HepG2 (cell line): ENCODE data around the gene CCNF. TPM values are rescaled to one million over a fixed set of nuclear protein-coding genes. Genes with fewer than 3 reads are reported as not detected.
A peak's percentile ranks its signal among the peaks of the same experiment; 100 is the strongest.

Experiments
- ETV5 ChIP-seq: IDR thresholded peaks from 2 replicates; pipeline ENCODE4 v1.6.1; 2018; ENCODE audit warnings: missing biosample characterization, missing genetic modification reagents, inconsistent platforms, borderline replicate concordance
- MED8 ChIP-seq: sonication (generic); formaldehyde crosslinking; IDR thresholded peaks from 2 replicates; pipeline ENCODE4 v1.8.1; 2023; ENCODE audit warnings: mild to moderate bottlenecking, missing genetic modification reagents; ENCODE audit not compliant: insufficient replicate concordance
- RCOR2 ChIP-seq: IDR thresholded peaks from 2 replicates; pipeline ENCODE4 v1.6.1; 2016; ENCODE audit warnings: missing biosample characterization, missing genetic modification reagents
- SPEN ChIP-seq: sonication (generic); formaldehyde crosslinking; IDR thresholded peaks from 2 replicates; pipeline ENCODE4 v1.5.1; 2020; ENCODE audit warnings: low read depth, mild to moderate bottlenecking, missing genetic modification reagents
- SSRP1 ChIP-seq: IDR thresholded peaks from 2 replicates; pipeline ENCODE4 v1.6.1; 2016; ENCODE audit warnings: control low read depth
- TCF7 ChIP-seq: sonication (generic); IDR thresholded peaks from 2 replicates; pipeline ENCODE4 v1.6.1; 2016; ENCODE audit warnings: antibody characterized with exemption, low read depth
- TRAFD1 ChIP-seq: sonication (generic); formaldehyde crosslinking; IDR thresholded peaks from 2 replicates; pipeline ENCODE4 v1.5.1; 2020; ENCODE audit warnings: missing genetic modification reagents, mild to moderate bottlenecking, borderline replicate concordance
- ZNF350 ChIP-seq: sonication (generic); formaldehyde crosslinking; IDR thresholded peaks from 2 replicates; pipeline ENCODE4 v1.4.0; 2020; ENCODE audit warnings: mild to moderate bottlenecking, low read depth, missing genetic modification reagents, borderline replicate concordance
- ZNF362 ChIP-seq: sonication (generic); formaldehyde crosslinking; IDR thresholded peaks from 2 replicates; pipeline ENCODE4 v1.4.0; 2020; ENCODE audit warnings: missing genetic modification reagents, mild to moderate bottlenecking, borderline replicate concordance
- ZNF629 ChIP-seq: sonication (generic); formaldehyde crosslinking; conservative IDR thresholded peaks from 2 replicates; pipeline ENCODE4 v1.5.0; 2020; ENCODE audit warnings: missing genetic modification reagents
- ZNF879 ChIP-seq: sonication (generic); formaldehyde crosslinking; IDR thresholded peaks from 2 replicates; pipeline ENCODE4 v1.8.1; 2023; ENCODE audit warnings: missing genetic modification reagents
- ZSCAN20 ChIP-seq: sonication (generic); formaldehyde crosslinking; IDR thresholded peaks from 2 replicates; pipeline ENCODE4 v1.4.0; 2020; ENCODE audit warnings: missing genetic modification reagents, mild to moderate bottlenecking, borderline replicate concordance
- polyA plus RNA-seq, 8 experiments: library from polyadenylated mRNA; depleted of rRNA in 3 of 8; stranded (reverse) in 7 of 8; unstranded in 1 of 8; fragments of >200 nt; fragmentation: Illumina TruSeq in 4 of 8; extraction: Trizol in 4 of 8; gene quantifications; 2 replicates each; pipeline versions ENCODE4 v1.2.1 to v1.2.3, GENCODE V29; 2011 to 2016; ENCODE audit warnings: low read depth in 4 of 8, missing spikeins in 1 of 8, mixed read lengths in 1 of 8; ENCODE audit not compliant: insufficient read depth in 1 of 8
- total RNA-seq, 5 experiments: library from RNA; depleted of rRNA; stranded (reverse); fragments of >200 nt; fragmentation: Illumina TruSeq; extraction: Trizol; gene quantifications; 2 replicates each; pipeline ENCODE4 v1.2.3, GENCODE V29; 2016; ENCODE audit warnings: low read depth in 1 of 5
- TF ChIP-seq, protein P1 (sequence below): sonication (generic); formaldehyde crosslinking; IDR thresholded peaks from 2 replicates; pipeline ENCODE4 v1.5.0; 2020; ENCODE audit warnings: mild to moderate bottlenecking, missing genetic modification reagents, borderline replicate concordance
- TF ChIP-seq, protein P2 (sequence below): sonication (generic); formaldehyde crosslinking; IDR thresholded peaks from 2 replicates; pipeline ENCODE4 v1.9.0; 2022; ENCODE audit warnings: missing genetic modification reagents, mild to moderate bottlenecking, borderline replicate concordance
- TF ChIP-seq, protein P3 (sequence below): sonication (generic); formaldehyde crosslinking; IDR thresholded peaks from 2 replicates; pipeline ENCODE4 v1.9.0; 2021; ENCODE audit warnings: mild to moderate bottlenecking, missing genetic modification reagents

Gene CCNF
- total and polyA plus RNA-seq, 2 of the 13 experiments (the other 11 are each of a cell fraction or from before 2014, with no cell fraction given): 6.4 to 22.8 TPM

- TF ChIP-seq, protein P1, sequence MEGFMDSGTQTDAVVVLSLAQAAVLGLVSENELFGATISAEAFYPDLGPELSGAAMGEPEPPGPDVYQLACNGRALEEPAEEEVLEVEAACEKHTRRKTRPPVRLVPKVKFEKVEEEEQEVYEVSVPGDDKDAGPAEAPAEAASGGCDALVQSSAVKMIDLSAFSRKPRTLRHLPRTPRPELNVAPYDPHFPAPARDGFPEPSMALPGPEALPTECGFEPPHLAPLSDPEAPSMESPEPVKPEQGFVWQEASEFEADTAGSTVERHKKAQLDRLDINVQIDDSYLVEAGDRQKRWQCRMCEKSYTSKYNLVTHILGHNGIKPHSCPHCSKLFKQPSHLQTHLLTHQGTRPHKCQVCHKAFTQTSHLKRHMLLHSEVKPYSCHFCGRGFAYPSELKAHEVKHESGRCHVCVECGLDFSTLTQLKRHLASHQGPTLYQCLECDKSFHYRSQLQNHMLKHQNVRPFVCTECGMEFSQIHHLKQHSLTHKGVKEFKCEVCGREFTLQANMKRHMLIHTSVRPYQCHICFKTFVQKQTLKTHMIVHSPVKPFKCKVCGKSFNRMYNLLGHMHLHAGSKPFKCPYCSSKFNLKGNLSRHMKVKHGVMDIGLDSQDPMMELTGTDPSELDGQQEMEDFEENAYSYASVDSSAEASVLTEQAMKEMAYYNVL (CRISPR knock-in tag): peak; percentile 89; the same call in 1 of the 2 replicates
- TF ChIP-seq ZNF362 (no peak; the same call in 1 of the 2 replicates), SPEN (CRISPR knock-in tag) (peak; percentile 76; the same call in 1 of the 2 replicates), ZNF350 (CRISPR knock-in tag) (peak; percentile 79), MED8 (CRISPR knock-in tag) (peak; percentile 32), SSRP1 (CRISPR knock-in tag) (no peak), ZNF629 (no peak), ZSCAN20 (CRISPR knock-in tag) (0 out of 2 replicates have a peak, but pooled peaks have one; percentile 42), RCOR2 (CRISPR knock-in tag) (no peak), ETV5 (CRISPR knock-in tag) (peak; percentile 91), TCF7 (peak; percentile 30; the same call in 1 of the 2 replicates), TRAFD1 (no peak), ZNF879 (CRISPR knock-in tag) (0 out of 2 replicates have a peak, but pooled peaks have one; percentile 48)
- TF ChIP-seq, protein P2, sequence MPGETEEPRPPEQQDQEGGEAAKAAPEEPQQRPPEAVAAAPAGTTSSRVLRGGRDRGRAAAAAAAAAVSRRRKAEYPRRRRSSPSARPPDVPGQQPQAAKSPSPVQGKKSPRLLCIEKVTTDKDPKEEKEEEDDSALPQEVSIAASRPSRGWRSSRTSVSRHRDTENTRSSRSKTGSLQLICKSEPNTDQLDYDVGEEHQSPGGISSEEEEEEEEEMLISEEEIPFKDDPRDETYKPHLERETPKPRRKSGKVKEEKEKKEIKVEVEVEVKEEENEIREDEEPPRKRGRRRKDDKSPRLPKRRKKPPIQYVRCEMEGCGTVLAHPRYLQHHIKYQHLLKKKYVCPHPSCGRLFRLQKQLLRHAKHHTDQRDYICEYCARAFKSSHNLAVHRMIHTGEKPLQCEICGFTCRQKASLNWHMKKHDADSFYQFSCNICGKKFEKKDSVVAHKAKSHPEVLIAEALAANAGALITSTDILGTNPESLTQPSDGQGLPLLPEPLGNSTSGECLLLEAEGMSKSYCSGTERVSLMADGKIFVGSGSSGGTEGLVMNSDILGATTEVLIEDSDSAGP (CRISPR knock-in tag): peak; percentile 55; the same call in 1 of the 2 replicates
- TF ChIP-seq, protein P3, sequence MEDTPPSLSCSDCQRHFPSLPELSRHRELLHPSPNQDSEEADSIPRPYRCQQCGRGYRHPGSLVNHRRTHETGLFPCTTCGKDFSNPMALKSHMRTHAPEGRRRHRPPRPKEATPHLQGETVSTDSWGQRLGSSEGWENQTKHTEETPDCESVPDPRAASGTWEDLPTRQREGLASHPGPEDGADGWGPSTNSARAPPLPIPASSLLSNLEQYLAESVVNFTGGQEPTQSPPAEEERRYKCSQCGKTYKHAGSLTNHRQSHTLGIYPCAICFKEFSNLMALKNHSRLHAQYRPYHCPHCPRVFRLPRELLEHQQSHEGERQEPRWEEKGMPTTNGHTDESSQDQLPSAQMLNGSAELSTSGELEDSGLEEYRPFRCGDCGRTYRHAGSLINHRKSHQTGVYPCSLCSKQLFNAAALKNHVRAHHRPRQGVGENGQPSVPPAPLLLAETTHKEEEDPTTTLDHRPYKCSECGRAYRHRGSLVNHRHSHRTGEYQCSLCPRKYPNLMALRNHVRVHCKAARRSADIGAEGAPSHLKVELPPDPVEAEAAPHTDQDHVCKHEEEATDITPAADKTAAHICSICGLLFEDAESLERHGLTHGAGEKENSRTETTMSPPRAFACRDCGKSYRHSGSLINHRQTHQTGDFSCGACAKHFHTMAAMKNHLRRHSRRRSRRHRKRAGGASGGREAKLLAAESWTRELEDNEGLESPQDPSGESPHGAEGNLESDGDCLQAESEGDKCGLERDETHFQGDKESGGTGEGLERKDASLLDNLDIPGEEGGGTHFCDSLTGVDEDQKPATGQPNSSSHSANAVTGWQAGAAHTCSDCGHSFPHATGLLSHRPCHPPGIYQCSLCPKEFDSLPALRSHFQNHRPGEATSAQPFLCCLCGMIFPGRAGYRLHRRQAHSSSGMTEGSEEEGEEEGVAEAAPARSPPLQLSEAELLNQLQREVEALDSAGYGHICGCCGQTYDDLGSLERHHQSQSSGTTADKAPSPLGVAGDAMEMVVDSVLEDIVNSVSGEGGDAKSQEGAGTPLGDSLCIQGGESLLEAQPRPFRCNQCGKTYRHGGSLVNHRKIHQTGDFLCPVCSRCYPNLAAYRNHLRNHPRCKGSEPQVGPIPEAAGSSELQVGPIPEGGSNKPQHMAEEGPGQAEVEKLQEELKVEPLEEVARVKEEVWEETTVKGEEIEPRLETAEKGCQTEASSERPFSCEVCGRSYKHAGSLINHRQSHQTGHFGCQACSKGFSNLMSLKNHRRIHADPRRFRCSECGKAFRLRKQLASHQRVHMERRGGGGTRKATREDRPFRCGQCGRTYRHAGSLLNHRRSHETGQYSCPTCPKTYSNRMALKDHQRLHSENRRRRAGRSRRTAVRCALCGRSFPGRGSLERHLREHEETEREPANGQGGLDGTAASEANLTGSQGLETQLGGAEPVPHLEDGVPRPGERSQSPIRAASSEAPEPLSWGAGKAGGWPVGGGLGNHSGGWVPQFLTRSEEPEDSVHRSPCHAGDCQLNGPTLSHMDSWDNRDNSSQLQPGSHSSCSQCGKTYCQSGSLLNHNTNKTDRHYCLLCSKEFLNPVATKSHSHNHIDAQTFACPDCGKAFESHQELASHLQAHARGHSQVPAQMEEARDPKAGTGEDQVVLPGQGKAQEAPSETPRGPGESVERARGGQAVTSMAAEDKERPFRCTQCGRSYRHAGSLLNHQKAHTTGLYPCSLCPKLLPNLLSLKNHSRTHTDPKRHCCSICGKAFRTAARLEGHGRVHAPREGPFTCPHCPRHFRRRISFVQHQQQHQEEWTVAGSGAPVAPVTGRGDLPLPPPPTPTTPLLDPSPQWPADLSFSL (CRISPR knock-in tag): no peak
Measured at GRCh38 chr16:2484898-2485508, 55.8 kb downstream of the CCNF start (continued).
